ELF-1 (cell line): ENCODE measurements around the gene TBC1D14.

Experiments used
- DNase-seq: peaks from one replicate; pipeline ENCODE4 v3.0.0-alpha.2; 2016; ENCODE audit warnings: low read depth, low spot score

TBC1D14 gene

GRCh38 chr4:6929339-6929811, 19.7 kb downstream of the TBC1D14 start:
- no peak for DNase-seq

- no peak for DNase-seq
Observed at GRCh38 chr4:6929812-6930464, 20.3 kb downstream of the TBC1D14 start.

GRCh38 chr4:6932475-6932874, 22.8 kb downstream of the TBC1D14 start:
- DNase-seq: no peak

- no peak for DNase-seq
Observed at GRCh38 chr4:6932918-6933317, 23.3 kb downstream of the TBC1D14 start.

GRCh38 chr4:6933691-6934430, 24.2 kb downstream of the TBC1D14 start:
- no peak for DNase-seq

GRCh38 chr4:6935965-6936364, 26.3 kb downstream of the TBC1D14 start:
- no peak for DNase-seq

GRCh38 chr4:6937201-6937600, 27.6 kb downstream of the TBC1D14 start:
- DNase-seq: no peak

- DNase-seq: peak; percentile 76
Observed at GRCh38 chr4:6937754-6938153, 28.1 kb downstream of the TBC1D14 start.

- no peak for DNase-seq
Observed at GRCh38 chr4:6938237-6938636, 28.6 kb downstream of the TBC1D14 start.

- DNase-seq: no peak
Observed at GRCh38 chr4:6938647-6939271, 29.1 kb downstream of the TBC1D14 start.

GRCh38 chr4:6939761-6940743, 30.4 kb downstream of the TBC1D14 start:
- peak; percentile 77 for DNase-seq

GRCh38 chr4:6940744-6941137, 31.1 kb downstream of the TBC1D14 start:
- no peak for DNase-seq

GRCh38 chr4:6941796-6942195, 32.2 kb downstream of the TBC1D14 start:
- no peak for DNase-seq

GRCh38 chr4:6942238-6942800, 32.7 kb downstream of the TBC1D14 start:
- no peak for DNase-seq

- DNase-seq: peak; percentile 70
Observed at GRCh38 chr4:6943012-6943884, 33.6 kb downstream of the TBC1D14 start.

GRCh38 chr4:6943885-6944225, 34.2 kb downstream of the TBC1D14 start:
- no peak for DNase-seq

- peak; percentile 77 for DNase-seq
Observed at GRCh38 chr4:6944301-6945051, 34.9 kb downstream of the TBC1D14 start.

GRCh38 chr4:6945052-6945409, 35.4 kb downstream of the TBC1D14 start:
- DNase-seq: peak; percentile 61

- DNase-seq: no peak
Observed at GRCh38 chr4:6946497-6946896, 36.9 kb downstream of the TBC1D14 start.

- no peak for DNase-seq
Observed at GRCh38 chr4:6948134-6948460, 38.5 kb downstream of the TBC1D14 start.
